Hepatocyte (in vitro differentiated cells): ENCODE measurements around the gene FALEC. TPM values are rescaled to one million over a fixed set of nuclear protein-coding genes. Genes with fewer than 3 reads are reported as not detected.
A peak's percentile ranks its signal among the peaks of the same experiment; 100 is the strongest.
"Not testable (repeated sequence)": the region's sequence is repeated elsewhere in the genome, so short reads cannot be mapped to it uniquely, and the experiment has no call there.

Experiments used
- DNase-seq: peaks from one replicate; pipeline ENCODE4 v3.0.0-alpha.2; 2016; ENCODE audit warnings: low spot score
- H2AFZ ChIP-seq: fragments of 200-600 bp; sonication (generic); 2 replicates; pipeline ENCODE4 v1.6.0; 2016; ENCODE audit warnings: antibody characterized with exemption, mild to moderate bottlenecking
- H3K27ac ChIP-seq: fragments of 200-600 bp; sonication (generic); 2 replicates; pipeline ENCODE4 v1.5.1; 2016; ENCODE audit warnings: mild to moderate bottlenecking
- H3K27me3 ChIP-seq: fragments of 200-600 bp; sonication (generic); 2 replicates; pipeline ENCODE4 v1.6.1; 2016
- H3K36me3 ChIP-seq: fragments of 200-600 bp; sonication (generic); replicated peaks from 2 replicates; pipeline ENCODE4 v1.5.1; 2016; ENCODE audit warnings: low read depth; ENCODE audit not compliant: insufficient read depth
- H3K4me1 ChIP-seq: fragments of 200-600 bp; sonication (generic); 2 replicates; pipeline ENCODE4 v1.5.1; 2016; ENCODE audit warnings: mild to moderate bottlenecking, moderate library complexity; ENCODE audit not compliant: insufficient read depth
- H3K4me2 ChIP-seq: fragments of 200-600 bp; sonication (generic); 2 replicates; pipeline ENCODE4 v1.6.0; 2016
- H3K4me3 ChIP-seq: fragments of 200-600 bp; sonication (generic); 2 replicates; pipeline ENCODE4 v1.5.1; 2016; ENCODE audit warnings: mild to moderate bottlenecking
- H3K79me2 ChIP-seq: fragments of 200-600 bp; sonication (generic); 2 replicates; pipeline ENCODE4 v1.6.0; 2017; ENCODE audit warnings: mild to moderate bottlenecking
- H3K9me2 ChIP-seq: fragments of 200-600 bp; sonication (generic); replicated peaks from 2 replicates; pipeline ENCODE4 v1.6.0; 2017; ENCODE audit warnings: mild to moderate bottlenecking; ENCODE audit not compliant: insufficient read depth
- H3K9me3 ChIP-seq: fragments of 200-600 bp; sonication (generic); 2 replicates; pipeline ENCODE4 v1.5.1; 2016; ENCODE audit warnings: low read depth, mild to moderate bottlenecking
- H4K20me1 ChIP-seq: fragments of 200-600 bp; sonication (generic); 2 replicates; pipeline ENCODE4 v1.6.0; 2016; ENCODE audit warnings: mild to moderate bottlenecking; ENCODE audit not compliant: insufficient read depth, poor library complexity, severe bottlenecking
- EZH2 ChIP-seq: fragments of 200-600 bp; sonication (generic); IDR thresholded peaks from 2 replicates; pipeline ENCODE4 v1.6.1; 2016; ENCODE audit warnings: antibody characterized with exemption, mild to moderate bottlenecking, borderline replicate concordance
- EZH2phosphoT487 ChIP-seq: fragments of 200-600 bp; sonication (generic); IDR thresholded peaks from one replicate; pipeline ENCODE4 v1.6.1; 2018; ENCODE audit warnings: antibody characterized with exemption, mild to moderate bottlenecking, low read depth, moderate library complexity; ENCODE audit not compliant: unreplicated experiment, severe bottlenecking
- WGBS: methylation state at CpG from one replicate; pipeline ENCODE4 v1.1.6; 2016; ENCODE audit warnings: low lambda C conversion rate; ENCODE audit errors: missing lambda C conversion rate; 5-methylcytosine and 5-hydroxymethylcytosine counted together
- polyA plus RNA-seq: library from polyadenylated mRNA; unstranded; fragments of >200 nt; fragmentation: Nextera tagmentation; extraction: Ambion mirVana; gene quantifications from 2 replicates; pipeline ENCODE4 v1.2.1, GENCODE V29; 2016
- total RNA-seq: library from RNA; depleted of rRNA; stranded (reverse); fragments of >200 nt; gene quantifications from 2 replicates; pipeline ENCODE4 v1.2.3, GENCODE V29; 2014
- TF ChIP-seq, protein P1 (sequence below): fragments of 200-600 bp; sonication (generic); IDR thresholded peaks from 2 replicates; pipeline ENCODE4 v1.5.1; 2016; ENCODE audit warnings: antibody characterized with exemption, mild to moderate bottlenecking; ENCODE audit not compliant: poor library complexity

FALEC gene
- total and polyA plus RNA-seq, 2 experiments from 2014 or later, result 0.39 TPM; not detected in 1

DNA sequence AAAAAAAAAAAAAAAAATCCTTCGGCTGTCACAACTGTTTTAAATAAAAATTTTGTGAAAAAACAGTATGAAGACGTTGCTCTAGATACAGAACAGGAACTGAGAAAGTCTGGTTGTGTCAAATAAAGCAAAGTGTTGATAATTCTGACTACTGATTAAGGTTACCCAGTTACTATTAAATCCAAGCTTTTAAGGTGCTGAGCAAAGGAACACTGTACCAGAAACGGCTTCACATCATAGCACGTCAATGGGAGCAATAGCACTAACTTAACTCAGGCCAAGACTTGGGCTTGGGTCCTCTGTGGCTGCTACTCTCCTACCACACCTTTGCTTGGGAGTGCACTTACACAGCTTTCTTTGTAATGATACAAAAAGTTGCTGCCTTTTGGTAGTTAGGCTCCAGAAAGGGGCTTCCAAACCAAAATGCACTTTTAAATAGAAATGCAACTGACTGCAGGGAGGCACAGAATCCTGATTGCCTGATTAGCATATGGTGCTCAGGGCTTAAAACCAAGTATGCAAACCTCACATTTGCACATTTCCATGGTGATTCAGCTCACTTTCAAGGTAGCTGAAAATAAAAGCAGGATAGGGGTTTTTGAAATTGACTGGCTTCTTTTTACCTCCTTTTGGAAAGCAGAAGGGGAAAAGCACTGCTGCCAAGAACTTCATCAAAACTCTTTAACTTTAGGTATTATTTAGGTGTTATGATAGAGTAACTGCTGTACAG is 57.5 kb downstream of the FALEC start:
- peak; percentile 13 for DNase-seq
- Histone ChIP-seq H3K36me3 (peaks cover 6% of the 10 kb centered on the region), H3K9me3 (no peaks in the 10 kb centered on the region), H3K79me2 (peaks cover 88% of the 10 kb centered on the region), H2AFZ (no peak overlapping the region), H3K4me1 (peaks cover 47% of the 10 kb centered on the region), H3K4me3 (no peak overlapping the region), H3K27me3 (no peaks in the 10 kb centered on the region), H3K27ac (peak overlapping the region; percentile 62), H4K20me1 (peaks cover 63% of the 10 kb centered on the region), H3K4me2 (peak overlapping the region; percentile 10), H3K9me2 (no peaks in the 10 kb centered on the region)
- TF ChIP-seq EZH2phosphoT487, result no peak
- TF ChIP-seq EZH2, result no peak
- TF ChIP-seq, protein P1, sequence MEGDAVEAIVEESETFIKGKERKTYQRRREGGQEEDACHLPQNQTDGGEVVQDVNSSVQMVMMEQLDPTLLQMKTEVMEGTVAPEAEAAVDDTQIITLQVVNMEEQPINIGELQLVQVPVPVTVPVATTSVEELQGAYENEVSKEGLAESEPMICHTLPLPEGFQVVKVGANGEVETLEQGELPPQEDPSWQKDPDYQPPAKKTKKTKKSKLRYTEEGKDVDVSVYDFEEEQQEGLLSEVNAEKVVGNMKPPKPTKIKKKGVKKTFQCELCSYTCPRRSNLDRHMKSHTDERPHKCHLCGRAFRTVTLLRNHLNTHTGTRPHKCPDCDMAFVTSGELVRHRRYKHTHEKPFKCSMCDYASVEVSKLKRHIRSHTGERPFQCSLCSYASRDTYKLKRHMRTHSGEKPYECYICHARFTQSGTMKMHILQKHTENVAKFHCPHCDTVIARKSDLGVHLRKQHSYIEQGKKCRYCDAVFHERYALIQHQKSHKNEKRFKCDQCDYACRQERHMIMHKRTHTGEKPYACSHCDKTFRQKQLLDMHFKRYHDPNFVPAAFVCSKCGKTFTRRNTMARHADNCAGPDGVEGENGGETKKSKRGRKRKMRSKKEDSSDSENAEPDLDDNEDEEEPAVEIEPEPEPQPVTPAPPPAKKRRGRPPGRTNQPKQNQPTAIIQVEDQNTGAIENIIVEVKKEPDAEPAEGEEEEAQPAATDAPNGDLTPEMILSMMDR, result no peak
- WGBS, result 83% methylated on average over 4 of the region's 4 CpGs

DNA sequence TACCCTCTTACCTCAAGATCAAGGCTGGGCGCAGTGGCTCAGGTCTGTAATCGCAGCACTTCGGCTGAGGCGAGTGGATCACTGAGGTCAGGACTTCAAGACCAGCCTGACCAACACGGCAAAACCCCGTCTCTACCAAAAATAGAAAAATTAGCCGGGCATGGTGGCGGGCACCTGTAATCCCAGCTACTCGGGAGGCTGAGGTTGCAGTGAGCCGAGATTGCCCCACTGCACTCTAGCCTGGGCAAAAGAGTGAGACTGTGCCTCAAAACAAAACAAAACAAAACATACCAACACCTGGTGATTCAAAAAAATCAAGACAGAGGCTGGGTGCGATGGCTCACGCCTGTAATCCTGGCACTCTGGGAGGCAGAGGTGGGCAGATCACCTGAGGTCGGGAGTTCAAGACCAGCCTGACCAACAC is 58.1 kb downstream of the FALEC start:
- Histone ChIP-seq H3K79me2 (peaks cover 93% of the 10 kb centered on the region), H4K20me1 (peaks cover 69% of the 10 kb centered on the region), H3K4me1 (peaks cover 44% of the 10 kb centered on the region), H3K27ac (peak overlapping the region; percentile 62), H3K4me2 (peak overlapping the region; percentile 83)
- 93% methylated on average over 13 of the region's 13 CpGs for WGBS
- H3K4me3 ChIP-seq, H3K36me3 ChIP-seq, H2AFZ ChIP-seq, H3K9me3 ChIP-seq, H3K27me3 ChIP-seq, H3K9me2 ChIP-seq: not testable (repeated sequence)
- DNase-seq, result peak; percentile 13

DNA sequence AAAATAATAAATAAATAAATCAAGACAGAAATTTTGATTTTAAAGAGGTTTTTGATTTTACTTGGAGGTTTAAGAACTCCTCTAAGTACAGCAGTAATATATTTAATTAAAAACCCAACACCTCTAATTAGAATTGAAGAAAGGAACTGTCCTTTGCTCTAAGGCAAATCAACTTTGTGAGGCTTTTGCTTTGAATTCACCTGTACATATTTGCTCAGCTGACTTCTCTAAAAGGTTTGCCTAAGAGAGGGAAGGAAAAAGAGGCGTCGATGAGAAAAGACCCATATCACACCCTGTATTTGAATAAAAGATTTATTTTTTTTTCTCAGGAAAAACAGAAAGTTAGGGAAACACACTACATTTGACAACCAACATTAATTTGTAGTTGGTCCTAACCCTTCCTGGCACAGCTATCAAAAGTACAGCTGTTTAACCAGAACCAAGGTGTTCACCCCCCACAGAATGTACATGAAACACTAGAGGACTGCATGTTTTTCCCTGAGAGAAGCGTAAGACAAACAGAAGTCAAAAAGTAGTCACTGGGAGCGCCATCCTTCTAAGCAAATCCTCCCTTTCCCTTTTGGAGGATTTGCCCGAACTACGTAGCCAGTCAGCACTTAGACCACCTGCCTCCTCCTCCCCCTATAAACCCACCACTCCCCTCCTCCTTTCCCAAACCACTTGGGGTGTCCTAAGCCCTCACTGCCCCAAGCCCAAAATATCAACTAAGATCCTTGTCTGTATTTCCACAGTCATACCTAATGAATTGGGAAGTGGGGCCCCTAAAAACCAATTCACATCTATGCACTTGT is 58.9 kb downstream of the FALEC start:
- Histone ChIP-seq H4K20me1 (peaks cover 73% of the 10 kb centered on the region), H3K9me3 (no peaks in the 10 kb centered on the region), H3K9me2 (no peaks in the 10 kb centered on the region), H2AFZ (no peak overlapping the region), H3K36me3 (peaks cover 6% of the 10 kb centered on the region), H3K4me3 (peak overlapping the region; percentile 3), H3K27me3 (no peaks in the 10 kb centered on the region), H3K79me2 (peaks cover 98% of the 10 kb centered on the region), H3K27ac (peak overlapping the region; percentile 100), H3K4me2 (peak overlapping the region; percentile 83), H3K4me1 (peaks cover 36% of the 10 kb centered on the region)
- DNase-seq, result peak; percentile 6
- 75% methylated on average over 6 of the region's 6 CpGs for WGBS
- TF ChIP-seq EZH2phosphoT487 (no peak), EZH2 (no peak)
- TF ChIP-seq, protein P1, result no peak

DNA sequence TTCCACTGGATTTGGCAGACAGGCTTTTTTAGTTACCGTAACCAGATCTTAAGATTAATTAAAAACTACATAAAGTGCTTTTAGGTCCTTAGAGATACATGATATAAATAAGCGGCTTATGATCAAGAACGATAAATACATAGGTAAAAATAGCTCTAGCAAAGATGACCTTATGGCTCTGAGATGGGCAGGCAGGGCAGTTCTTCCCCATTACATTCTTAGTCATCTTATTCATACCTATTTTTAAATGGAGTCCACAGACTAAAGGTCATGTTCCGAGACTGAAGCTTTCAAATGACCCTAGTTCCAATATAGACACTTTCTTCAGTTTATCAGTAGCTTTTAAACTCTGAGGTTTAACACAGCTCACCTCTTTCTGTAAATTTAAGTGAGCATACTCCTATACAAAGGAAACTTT is 59.5 kb downstream of the FALEC start:
- H3K36me3 ChIP-seq, result peaks cover 6% of the 10 kb centered on the region
- WGBS, result 75% methylated on average over 4 of the region's 4 CpGs

More for the DNA sequence above, 59.5 kb downstream of the FALEC start:
- peak overlapping the region; percentile 85 for H3K4me3 ChIP-seq
- peaks cover 92% of the 10 kb centered on the region for H3K79me2 ChIP-seq
- H3K4me1 ChIP-seq, result peaks cover 32% of the 10 kb centered on the region
- peak overlapping the region; percentile 83 for H3K4me2 ChIP-seq
- H3K9me3 ChIP-seq, result no peaks in the 10 kb centered on the region
- peak overlapping the region; percentile 100 for H3K27ac ChIP-seq
- H3K9me2 ChIP-seq, result no peaks in the 10 kb centered on the region
- no peak for TF ChIP-seq EZH2phosphoT487
- TF ChIP-seq, protein P1, result no peak
- TF ChIP-seq EZH2, result no peak
- peaks cover 73% of the 10 kb centered on the region for H4K20me1 ChIP-seq
- H3K27me3 ChIP-seq, result no peaks in the 10 kb centered on the region
- no peak overlapping the region for H2AFZ ChIP-seq
- peak; percentile 28 for DNase-seq
